HEK293 (cell line): Measurements from ENCODE around the gene MGAT4B.
A peak's percentile ranks its signal among the peaks of the same experiment; 100 is the strongest.

Experiments used
- HOXD13 ChIP-seq: sonication (generic); formaldehyde crosslinking; IDR thresholded peaks from 2 replicates; pipeline ENCODE4 v1.8.0; 2022; ENCODE audit warnings: missing genetic modification reagents, borderline replicate concordance
- PATZ1 ChIP-seq: fragments of 450-650 bp; formaldehyde crosslinking; IDR thresholded peaks from 2 replicates; pipeline ENCODE4 v1.5.1; 2016; ENCODE audit warnings: missing biosample characterization, missing genetic modification characterization
- PRDM4 ChIP-seq: fragments of 450-650 bp; formaldehyde crosslinking; IDR thresholded peaks from 2 replicates; pipeline ENCODE4 v1.5.1; 2017; ENCODE audit warnings: missing biosample characterization, missing genetic modification characterization
- YY1 ChIP-seq: fragments of 450-650 bp; formaldehyde crosslinking; IDR thresholded peaks from 2 replicates; pipeline ENCODE4 v1.5.1; 2018; ENCODE audit warnings: missing biosample characterization, missing genetic modification characterization
- ZBTB7A ChIP-seq: fragments of 450-650 bp; formaldehyde crosslinking; IDR thresholded peaks from 2 replicates; pipeline ENCODE4 v1.5.1; 2016; ENCODE audit warnings: low read depth, missing biosample characterization, missing genetic modification characterization
- ZFP37 ChIP-seq: fragments of 450-650 bp; formaldehyde crosslinking; IDR thresholded peaks from 2 replicates; pipeline ENCODE4 v1.5.1; 2016; ENCODE audit warnings: missing biosample characterization, missing genetic modification characterization
- ZFP41 ChIP-seq: fragments of 450-650 bp; formaldehyde crosslinking; IDR thresholded peaks from 2 replicates; pipeline ENCODE4 v1.5.1; 2016; ENCODE audit warnings: missing biosample characterization, missing genetic modification characterization, borderline replicate concordance
- ZNF140 ChIP-seq: fragments of 450-650 bp; formaldehyde crosslinking; IDR thresholded peaks from 2 replicates; pipeline ENCODE4 v1.5.1; 2016; ENCODE audit warnings: missing biosample characterization, missing genetic modification characterization
- ZNF184 ChIP-seq: fragments of 450-650 bp; IDR thresholded peaks from 2 replicates; pipeline ENCODE4 v1.5.1; 2018; ENCODE audit warnings: missing biosample characterization, mild to moderate bottlenecking, missing genetic modification characterization
- ZNF335 ChIP-seq: fragments of 450-650 bp; formaldehyde crosslinking; conservative IDR thresholded peaks from 2 replicates; pipeline ENCODE4 v1.5.1; 2016; ENCODE audit warnings: missing biosample characterization, missing genetic modification characterization
- ZNF544 ChIP-seq: fragments of 450-650 bp; formaldehyde crosslinking; IDR thresholded peaks from 2 replicates; pipeline ENCODE4 v1.5.0; 2017; ENCODE audit warnings: missing biosample characterization, missing genetic modification characterization
- ZNF555 ChIP-seq: fragments of 450-650 bp; formaldehyde crosslinking; conservative IDR thresholded peaks from 2 replicates; pipeline ENCODE4 v1.5.1; 2017; ENCODE audit warnings: missing biosample characterization, mild to moderate bottlenecking, missing genetic modification characterization, inconsistent platforms
- ZNF585B ChIP-seq: fragments of 450-650 bp; formaldehyde crosslinking; IDR thresholded peaks from 2 replicates; pipeline ENCODE4 v1.5.1; 2016; ENCODE audit warnings: missing biosample characterization, missing genetic modification characterization
- ZNF596 ChIP-seq: fragments of 450-650 bp; IDR thresholded peaks from 2 replicates; pipeline ENCODE4 v1.5.0; 2018; ENCODE audit warnings: missing biosample characterization, mild to moderate bottlenecking, missing genetic modification characterization, moderate library complexity
- ZNF626 ChIP-seq: fragments of 450-650 bp; sonication (Bioruptor Pico); formaldehyde crosslinking; IDR thresholded peaks from 2 replicates; pipeline ENCODE4 v1.5.1; 2018; ENCODE audit warnings: missing biosample characterization, missing genetic modification characterization, inconsistent platforms
- ZNF629 ChIP-seq: fragments of 450-650 bp; formaldehyde crosslinking; IDR thresholded peaks from 2 replicates; pipeline ENCODE4 v1.5.1; 2017; ENCODE audit warnings: missing biosample characterization, missing genetic modification characterization
- ZNF664 ChIP-seq: fragments of 450-650 bp; formaldehyde crosslinking; IDR thresholded peaks from 2 replicates; pipeline ENCODE4 v1.5.1; 2016; ENCODE audit warnings: missing biosample characterization, missing genetic modification characterization
- ZNF785 ChIP-seq: fragments of 450-650 bp; formaldehyde crosslinking; IDR thresholded peaks from 2 replicates; pipeline ENCODE4 v1.5.1; 2016; ENCODE audit warnings: missing biosample characterization, missing genetic modification characterization
- ZSCAN16 ChIP-seq: fragments of 450-650 bp; formaldehyde crosslinking; IDR thresholded peaks from 2 replicates; pipeline ENCODE4 v1.5.1; 2016; ENCODE audit warnings: missing biosample characterization, missing genetic modification characterization
- TF ChIP-seq, protein P1 (sequence below): fragments of 450-650 bp; formaldehyde crosslinking; IDR thresholded peaks from 2 replicates; pipeline ENCODE4 v1.5.1; 2017; ENCODE audit warnings: missing biosample characterization, mild to moderate bottlenecking, missing genetic modification characterization, moderate library complexity
- TF ChIP-seq, protein P2 (sequence below): fragments of 450-650 bp; formaldehyde crosslinking; IDR thresholded peaks from 2 replicates; pipeline ENCODE4 v1.5.1; 2016; ENCODE audit warnings: missing biosample characterization, missing genetic modification characterization, borderline replicate concordance
- TF ChIP-seq, protein P3 (sequence below): fragments of 450-650 bp; formaldehyde crosslinking; IDR thresholded peaks from 2 replicates; pipeline ENCODE4 v1.5.1; 2016; ENCODE audit warnings: missing biosample characterization, missing genetic modification characterization
- TF ChIP-seq, protein P4 (sequence below): fragments of 450-650 bp; formaldehyde crosslinking; conservative IDR thresholded peaks from 2 replicates; pipeline ENCODE4 v1.5.1; 2016; ENCODE audit warnings: low read depth, missing biosample characterization, missing genetic modification characterization

Gene MGAT4B

GRCh38 chr5:179795049-179795862 is 11.4 kb downstream of the MGAT4B start (continued):
- TF ChIP-seq PATZ1 (tag by site-specific recombination) (peak; percentile 72; the same call in 1 of the 2 replicates), ZNF140 (tag by site-specific recombination) (no peak), ZFP41 (tag by site-specific recombination) (no peak), ZNF585B (tag by site-specific recombination) (no peak), ZNF555 (tag by site-specific recombination) (no peak), ZNF785 (tag by site-specific recombination) (no peak), ZNF664 (tag by site-specific recombination) (no peak), ZNF335 (tag by site-specific recombination) (peak; percentile 84), ZSCAN16 (no peak), YY1 (tag by site-specific recombination) (no peak), ZNF629 (no peak), ZNF184 (tag by site-specific recombination) (no peak), ZNF544 (tag by site-specific recombination) (no peak), ZNF626 (no peak), ZNF596 (tag by site-specific recombination) (no peak), HOXD13 (CRISPR knock-in tag) (no peak), PRDM4 (tag by site-specific recombination) (no peak), ZFP37 (no peak), ZBTB7A (no peak)
- TF ChIP-seq, protein P1, sequence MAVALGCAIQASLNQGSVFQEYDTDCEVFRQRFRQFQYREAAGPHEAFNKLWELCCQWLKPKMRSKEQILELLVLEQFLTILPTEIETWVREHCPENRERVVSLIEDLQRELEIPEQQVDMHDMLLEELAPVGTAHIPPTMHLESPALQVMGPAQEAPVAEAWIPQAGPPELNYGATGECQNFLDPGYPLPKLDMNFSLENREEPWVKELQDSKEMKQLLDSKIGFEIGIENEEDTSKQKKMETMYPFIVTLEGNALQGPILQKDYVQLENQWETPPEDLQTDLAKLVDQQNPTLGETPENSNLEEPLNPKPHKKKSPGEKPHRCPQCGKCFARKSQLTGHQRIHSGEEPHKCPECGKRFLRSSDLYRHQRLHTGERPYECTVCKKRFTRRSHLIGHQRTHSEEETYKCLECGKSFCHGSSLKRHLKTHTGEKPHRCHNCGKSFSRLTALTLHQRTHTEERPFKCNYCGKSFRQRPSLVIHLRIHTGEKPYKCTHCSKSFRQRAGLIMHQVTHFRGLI (tag by site-specific recombination) = no peak
- TF ChIP-seq, protein P2, sequence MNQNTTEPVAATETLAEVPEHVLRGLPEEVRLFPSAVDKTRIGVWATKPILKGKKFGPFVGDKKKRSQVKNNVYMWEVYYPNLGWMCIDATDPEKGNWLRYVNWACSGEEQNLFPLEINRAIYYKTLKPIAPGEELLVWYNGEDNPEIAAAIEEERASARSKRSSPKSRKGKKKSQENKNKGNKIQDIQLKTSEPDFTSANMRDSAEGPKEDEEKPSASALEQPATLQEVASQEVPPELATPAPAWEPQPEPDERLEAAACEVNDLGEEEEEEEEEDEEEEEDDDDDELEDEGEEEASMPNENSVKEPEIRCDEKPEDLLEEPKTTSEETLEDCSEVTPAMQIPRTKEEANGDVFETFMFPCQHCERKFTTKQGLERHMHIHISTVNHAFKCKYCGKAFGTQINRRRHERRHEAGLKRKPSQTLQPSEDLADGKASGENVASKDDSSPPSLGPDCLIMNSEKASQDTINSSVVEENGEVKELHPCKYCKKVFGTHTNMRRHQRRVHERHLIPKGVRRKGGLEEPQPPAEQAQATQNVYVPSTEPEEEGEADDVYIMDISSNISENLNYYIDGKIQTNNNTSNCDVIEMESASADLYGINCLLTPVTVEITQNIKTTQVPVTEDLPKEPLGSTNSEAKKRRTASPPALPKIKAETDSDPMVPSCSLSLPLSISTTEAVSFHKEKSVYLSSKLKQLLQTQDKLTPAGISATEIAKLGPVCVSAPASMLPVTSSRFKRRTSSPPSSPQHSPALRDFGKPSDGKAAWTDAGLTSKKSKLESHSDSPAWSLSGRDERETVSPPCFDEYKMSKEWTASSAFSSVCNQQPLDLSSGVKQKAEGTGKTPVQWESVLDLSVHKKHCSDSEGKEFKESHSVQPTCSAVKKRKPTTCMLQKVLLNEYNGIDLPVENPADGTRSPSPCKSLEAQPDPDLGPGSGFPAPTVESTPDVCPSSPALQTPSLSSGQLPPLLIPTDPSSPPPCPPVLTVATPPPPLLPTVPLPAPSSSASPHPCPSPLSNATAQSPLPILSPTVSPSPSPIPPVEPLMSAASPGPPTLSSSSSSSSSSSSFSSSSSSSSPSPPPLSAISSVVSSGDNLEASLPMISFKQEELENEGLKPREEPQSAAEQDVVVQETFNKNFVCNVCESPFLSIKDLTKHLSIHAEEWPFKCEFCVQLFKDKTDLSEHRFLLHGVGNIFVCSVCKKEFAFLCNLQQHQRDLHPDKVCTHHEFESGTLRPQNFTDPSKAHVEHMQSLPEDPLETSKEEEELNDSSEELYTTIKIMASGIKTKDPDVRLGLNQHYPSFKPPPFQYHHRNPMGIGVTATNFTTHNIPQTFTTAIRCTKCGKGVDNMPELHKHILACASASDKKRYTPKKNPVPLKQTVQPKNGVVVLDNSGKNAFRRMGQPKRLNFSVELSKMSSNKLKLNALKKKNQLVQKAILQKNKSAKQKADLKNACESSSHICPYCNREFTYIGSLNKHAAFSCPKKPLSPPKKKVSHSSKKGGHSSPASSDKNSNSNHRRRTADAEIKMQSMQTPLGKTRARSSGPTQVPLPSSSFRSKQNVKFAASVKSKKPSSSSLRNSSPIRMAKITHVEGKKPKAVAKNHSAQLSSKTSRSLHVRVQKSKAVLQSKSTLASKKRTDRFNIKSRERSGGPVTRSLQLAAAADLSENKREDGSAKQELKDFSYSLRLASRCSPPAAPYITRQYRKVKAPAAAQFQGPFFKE (tag by site-specific recombination) = no peak
- TF ChIP-seq, protein P3, sequence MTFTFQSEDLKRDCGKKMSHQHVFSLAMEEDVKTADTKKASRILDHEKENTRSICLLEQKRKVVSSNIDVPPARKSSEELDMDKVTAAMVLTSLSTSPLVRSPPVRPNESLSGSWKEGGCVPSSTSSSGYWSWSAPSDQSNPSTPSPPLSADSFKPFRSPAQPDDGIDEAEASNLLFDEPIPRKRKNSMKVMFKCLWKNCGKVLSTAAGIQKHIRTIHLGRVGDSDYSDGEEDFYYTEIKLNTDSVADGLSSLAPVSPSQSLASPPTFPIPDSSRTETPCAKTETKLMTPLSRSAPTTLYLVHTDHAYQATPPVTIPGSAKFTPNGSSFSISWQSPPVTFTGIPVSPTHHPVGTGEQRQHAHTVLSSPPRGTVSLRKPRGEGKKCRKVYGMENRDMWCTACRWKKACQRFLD (tag by site-specific recombination) = no peak
- TF ChIP-seq, protein P4, sequence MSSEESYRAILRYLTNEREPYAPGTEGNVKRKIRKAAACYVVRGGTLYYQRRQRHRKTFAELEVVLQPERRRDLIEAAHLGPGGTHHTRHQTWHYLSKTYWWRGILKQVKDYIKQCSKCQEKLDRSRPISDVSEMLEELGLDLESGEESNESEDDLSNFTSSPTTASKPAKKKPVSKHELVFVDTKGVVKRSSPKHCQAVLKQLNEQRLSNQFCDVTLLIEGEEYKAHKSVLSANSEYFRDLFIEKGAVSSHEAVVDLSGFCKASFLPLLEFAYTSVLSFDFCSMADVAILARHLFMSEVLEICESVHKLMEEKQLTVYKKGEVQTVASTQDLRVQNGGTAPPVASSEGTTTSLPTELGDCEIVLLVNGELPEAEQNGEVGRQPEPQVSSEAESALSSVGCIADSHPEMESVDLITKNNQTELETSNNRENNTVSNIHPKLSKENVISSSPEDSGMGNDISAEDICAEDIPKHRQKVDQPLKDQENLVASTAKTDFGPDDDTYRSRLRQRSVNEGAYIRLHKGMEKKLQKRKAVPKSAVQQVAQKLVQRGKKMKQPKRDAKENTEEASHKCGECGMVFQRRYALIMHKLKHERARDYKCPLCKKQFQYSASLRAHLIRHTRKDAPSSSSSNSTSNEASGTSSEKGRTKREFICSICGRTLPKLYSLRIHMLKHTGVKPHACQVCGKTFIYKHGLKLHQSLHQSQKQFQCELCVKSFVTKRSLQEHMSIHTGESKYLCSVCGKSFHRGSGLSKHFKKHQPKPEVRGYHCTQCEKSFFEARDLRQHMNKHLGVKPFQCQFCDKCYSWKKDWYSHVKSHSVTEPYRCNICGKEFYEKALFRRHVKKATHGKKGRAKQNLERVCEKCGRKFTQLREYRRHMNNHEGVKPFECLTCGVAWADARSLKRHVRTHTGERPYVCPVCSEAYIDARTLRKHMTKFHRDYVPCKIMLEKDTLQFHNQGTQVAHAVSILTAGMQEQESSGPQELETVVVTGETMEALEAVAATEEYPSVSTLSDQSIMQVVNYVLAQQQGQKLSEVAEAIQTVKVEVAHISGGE = no peak
